ENCODE data around the gene EML1. TPM values are rescaled to one million over a fixed set of nuclear protein-coding genes. Genes with fewer than 3 reads are reported as not detected.

Gene EML1
- total RNA-seq, 1 experiment from 2014 or later: 7.2 TPM

GRCh38 chr14:99751539-99752485, 41.4 kb upstream of the EML1 start:
- POLR2A ChIA-PET: no interaction called here
- Histone ChIP-seq H3K9me3 (no peaks in the 10 kb centered on the region), H3K4me3 (ENCODE audit: low read depth, low read length) (no peak overlapping the region)

GRCh38 chr14:99752486-99753121, 40.6 kb upstream of the EML1 start:
- CTCF ChIA-PET: interaction anchor here (0.5 to 1.1 kb wide), 2 partner anchors 16 to 22 kb away, joined by 3 to 4 read pairs; no protein-coding TSS in a partner anchor
- Histone ChIP-seq H3K9me3 (no peaks in the 10 kb centered on the region), H3K4me3 (ENCODE audit: low read depth, low read length) (no peak overlapping the region), H3K36me3 (ENCODE audit: control insufficient read depth, insufficient read depth, low read length) (no peaks in the 10 kb centered on the region), H3K27me3 (replicated peaks; ENCODE audit: control insufficient read depth, insufficient read depth, low read length) (no peaks in the 10 kb centered on the region), H3K4me1 (no peaks in the 10 kb centered on the region)
- no TSS peak for BruUV-seq (replicated peaks)
- intact Hi-C loops (cut with micrococcal nuclease; ENCODE audit: unreplicated experiment): no loop called here
- POLR2A ChIA-PET: no interaction called here
- Mint-ChIP-seq H3K27ac (ENCODE audit: unreplicated experiment) (no peak overlapping the region), H3K27me3 (ENCODE audit: insufficient read depth, unreplicated experiment) (peaks cover 4% of the 10 kb centered on the region), H3K4me1 (ENCODE audit: low read depth, unreplicated experiment) (peaks cover 6% of the 10 kb centered on the region), H3K36me3 (ENCODE audit: insufficient read depth, unreplicated experiment) (no peaks in the 10 kb centered on the region), H3K9me3 (ENCODE audit: unreplicated experiment) (no peaks in the 10 kb centered on the region), H3K4me3 (ENCODE audit: unreplicated experiment) (no peak overlapping the region)
- no peak for DNase-seq
- no peak for TF ChIP-seq CTCF (IDR thresholded peaks at IDR 0.05; ENCODE audit: insufficient read depth in 1 of 2, low read depth in 1 of 2, low read length in 1 of 2, severe bottlenecking in 1 of 2, unreplicated experiment in 1 of 2)

More at GRCh38 chr14:99751539-99752485, 41.4 kb upstream of the EML1 start:
- intact Hi-C loops (cut with micrococcal nuclease; ENCODE audit: unreplicated experiment): no loop called here
- Mint-ChIP-seq H3K36me3 (ENCODE audit: insufficient read depth, unreplicated experiment) (no peaks in the 10 kb centered on the region), H3K4me1 (ENCODE audit: low read depth, unreplicated experiment) (peaks cover 6% of the 10 kb centered on the region), H3K4me3 (ENCODE audit: unreplicated experiment) (no peak overlapping the region), H3K27ac (ENCODE audit: unreplicated experiment) (no peak overlapping the region), H3K9me3 (ENCODE audit: unreplicated experiment) (no peaks in the 10 kb centered on the region), H3K27me3 (ENCODE audit: insufficient read depth, unreplicated experiment) (peaks cover 4% of the 10 kb centered on the region)
- no peaks in the 10 kb centered on the region for H3K4me1 ChIP-seq
- CTCF ChIA-PET: interaction anchor here (1.1 kb wide), 1 partner anchor 21 kb away, joined by 4 read pairs; no protein-coding TSS in a partner anchor
- DNase-seq: no peak
- no peak for TF ChIP-seq CTCF (IDR thresholded peaks at IDR 0.05; ENCODE audit: insufficient read depth in 1 of 2, low read depth in 1 of 2, low read length in 1 of 2, severe bottlenecking in 1 of 2, unreplicated experiment in 1 of 2)
- no peaks in the 10 kb centered on the region for H3K36me3 ChIP-seq (ENCODE audit: control insufficient read depth, insufficient read depth, low read length)
- no peaks in the 10 kb centered on the region for H3K27me3 ChIP-seq (replicated peaks; ENCODE audit: control insufficient read depth, insufficient read depth, low read length)
- no TSS peak for BruUV-seq (replicated peaks)
